ENCODE measurements around the gene CYSRT1. TPM values are rescaled to one million over a fixed set of nuclear protein-coding genes. Genes with fewer than 3 reads are reported as not detected.

Gene CYSRT1
- total RNA-seq, 1 experiment from 2014 or later: 1.0 TPM

DNA sequence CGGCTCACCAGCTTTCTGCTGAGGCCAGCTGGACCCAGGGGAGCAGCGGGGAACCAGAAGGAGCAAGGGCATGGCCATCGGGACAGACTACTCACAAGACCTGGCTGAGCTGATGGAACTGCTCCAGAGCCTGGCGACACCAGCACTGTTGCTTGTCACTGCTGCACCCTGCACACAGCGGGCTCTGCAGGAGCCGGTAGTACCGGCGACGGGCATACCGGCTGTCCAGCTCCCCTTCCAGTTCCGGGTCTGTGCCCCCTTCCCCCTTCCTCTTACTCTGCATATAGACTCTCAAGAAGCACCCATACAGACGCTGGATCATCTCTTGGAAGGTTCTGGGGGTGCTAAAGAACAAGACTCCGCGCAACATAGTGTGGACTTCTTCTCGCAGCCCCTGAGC, 37.6 kb upstream of the CYSRT1 start:
- Histone ChIP-seq H3K4ac (ENCODE audit: low read depth, low read length) (no peak overlapping the region), H2AFZ (ENCODE audit: low read length) (no peak overlapping the region), H2BK12ac (ENCODE audit: insufficient read length, low read depth, low read length) (no peak overlapping the region), H3T11ph (ENCODE audit: low read length) (no peak overlapping the region), H2AK5ac (ENCODE audit: insufficient read length, low read length) (no peak overlapping the region), H3K14ac (ENCODE audit: insufficient read depth, low read length) (no peak overlapping the region), H3K23me2 (ENCODE audit: insufficient read length, low read depth, low read length, poor library complexity, severe bottlenecking) (peaks cover 13% of the 10 kb centered on the region), H4K8ac (replicated peaks; ENCODE audit: insufficient read length, low read depth, low read length) (no peak overlapping the region), H3K4me2 (ENCODE audit: insufficient read depth, insufficient read length, low read length) (peak overlapping the region; percentile 82), H2BK5ac (ENCODE audit: insufficient read length, low read length) (no peak overlapping the region), H3K18ac (ENCODE audit: insufficient read length, low read depth, low read length) (no peak overlapping the region), H3K9me3 (ENCODE audit: control insufficient read depth, low read depth, low read length) (no peaks in the 10 kb centered on the region), H2BK120ac (ENCODE audit: low read depth, low read length, poor library complexity, severe bottlenecking) (no peak overlapping the region), H3K9ac (ENCODE audit: extremely low read depth, insufficient read length, low read length) (no peak overlapping the region), H3K27ac (ENCODE audit: insufficient read length, low read depth, low read length) (no peak overlapping the region), H2BK20ac (ENCODE audit: low read depth, low read length, poor library complexity, severe bottlenecking) (no peak overlapping the region), H4K5ac (ENCODE audit: insufficient read length, low read depth, low read length) (no peak overlapping the region), H4K20me1 (ENCODE audit: control insufficient read depth, insufficient read depth, insufficient read length) (peaks cover 2% of the 10 kb centered on the region), H3K79me2 (ENCODE audit: insufficient read depth, low read length) (peaks cover 10% of the 10 kb centered on the region; the same call in 1 of the 2 replicates), H3K56ac (ENCODE audit: insufficient read length, low read depth, low read length) (no peak overlapping the region), H3K27me3 (ENCODE audit: insufficient read depth, low read length) (no peaks in the 10 kb centered on the region), H3K23ac (ENCODE audit: insufficient read length, low read depth, low read length) (no peak overlapping the region), H3K79me1 (ENCODE audit: insufficient read depth, low read depth, low read length, poor library complexity, severe bottlenecking) (peaks cover 6% of the 10 kb centered on the region), H2BK15ac (ENCODE audit: low read depth, low read length) (no peak overlapping the region), H3K4me1 (ENCODE audit: insufficient read depth, low read length) (peaks cover 5% of the 10 kb centered on the region; the same call in 1 of the 2 replicates), H4K91ac (ENCODE audit: insufficient read length, low read depth, low read length) (no peak overlapping the region)
- TF ChIP-seq, protein P1, sequence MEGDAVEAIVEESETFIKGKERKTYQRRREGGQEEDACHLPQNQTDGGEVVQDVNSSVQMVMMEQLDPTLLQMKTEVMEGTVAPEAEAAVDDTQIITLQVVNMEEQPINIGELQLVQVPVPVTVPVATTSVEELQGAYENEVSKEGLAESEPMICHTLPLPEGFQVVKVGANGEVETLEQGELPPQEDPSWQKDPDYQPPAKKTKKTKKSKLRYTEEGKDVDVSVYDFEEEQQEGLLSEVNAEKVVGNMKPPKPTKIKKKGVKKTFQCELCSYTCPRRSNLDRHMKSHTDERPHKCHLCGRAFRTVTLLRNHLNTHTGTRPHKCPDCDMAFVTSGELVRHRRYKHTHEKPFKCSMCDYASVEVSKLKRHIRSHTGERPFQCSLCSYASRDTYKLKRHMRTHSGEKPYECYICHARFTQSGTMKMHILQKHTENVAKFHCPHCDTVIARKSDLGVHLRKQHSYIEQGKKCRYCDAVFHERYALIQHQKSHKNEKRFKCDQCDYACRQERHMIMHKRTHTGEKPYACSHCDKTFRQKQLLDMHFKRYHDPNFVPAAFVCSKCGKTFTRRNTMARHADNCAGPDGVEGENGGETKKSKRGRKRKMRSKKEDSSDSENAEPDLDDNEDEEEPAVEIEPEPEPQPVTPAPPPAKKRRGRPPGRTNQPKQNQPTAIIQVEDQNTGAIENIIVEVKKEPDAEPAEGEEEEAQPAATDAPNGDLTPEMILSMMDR (conservative IDR thresholded peaks at IDR 0.05): no peak
- no peak for DNase-seq
- Mint-ChIP-seq H3K4me1 (peaks cover 17 to 22% of the 10 kb centered on the region in 2 experiments), H3K4me3 (peak overlapping the region; percentile 90 to 97), H3K36me3 (ENCODE audit: insufficient read depth in 1 of 3, low read depth in 3 of 3) (peaks cover 7 to 59% (median 49%) of the 10 kb centered on the region in 3 experiments; a peak in 6 of 7 replicates), H3K27ac (peak overlapping the region in 1 of 3 experiments; percentile 88; a peak in 2 of 7 replicates), H3K9me3 (no peaks in the 10 kb centered on the region), H3K27me3 (ENCODE audit: low read depth) (no peaks in the 10 kb centered on the region)
- no CpG with 5 or more reads among the region's 15 CpGs for WGBS (ENCODE audit: extremely low coverage, insufficient read length, low lambda C conversion rate)

All from H9 (cell line).